NCI-H187 treated with DMSO at 0.1 percent for 48 hours (cell line): ENCODE data around the gene NKX1-1.

Experiments
- DNase-seq: peaks from one replicate; lab custom pipeline; 2025; lab: John Stamatoyannopoulos, UW

NKX1-1 gene

DNA sequence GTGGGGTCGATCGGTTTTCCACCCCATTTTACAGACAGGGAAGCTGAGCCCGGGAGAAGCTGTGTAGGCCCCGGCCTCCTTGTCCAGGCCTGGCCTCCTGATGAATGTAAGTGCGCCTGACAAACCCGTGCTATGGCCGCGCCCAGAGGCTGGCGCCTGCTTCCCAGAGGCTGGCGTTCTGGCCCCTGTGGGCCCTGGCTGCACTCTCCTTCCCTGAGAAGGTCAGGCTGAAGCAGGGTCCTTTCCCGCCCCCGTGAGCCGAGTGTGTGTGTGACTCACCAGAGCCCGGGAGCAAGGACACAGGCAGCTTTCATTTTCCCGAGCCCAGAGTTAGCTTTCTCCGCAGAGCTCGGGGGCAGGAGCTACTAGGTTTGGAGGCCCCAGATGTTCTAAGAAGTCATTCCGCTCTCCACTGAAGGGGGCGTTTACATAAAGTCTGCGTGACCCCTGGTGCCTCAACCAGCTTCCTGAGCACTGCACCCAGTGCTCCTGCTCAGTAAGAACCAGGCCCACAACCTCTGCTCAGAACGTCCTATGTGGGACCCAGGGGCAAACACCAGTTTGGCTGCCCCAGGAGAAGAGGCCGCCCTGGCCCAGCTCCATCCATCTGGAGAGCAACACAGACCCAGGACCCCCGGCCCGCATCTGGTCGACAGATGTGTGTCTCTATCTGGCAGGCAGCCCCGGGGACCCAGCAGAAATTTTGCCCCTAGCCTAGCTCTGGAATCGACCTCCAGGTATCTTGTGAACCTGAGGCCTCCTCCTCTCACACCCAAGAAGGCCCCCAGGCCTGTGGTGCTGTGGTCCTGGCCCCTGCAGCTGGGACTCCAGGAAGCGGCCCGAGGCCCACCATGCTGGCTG is 45.6 kb downstream of the NKX1-1 start:
- DNase-seq = no peak

DNA sequence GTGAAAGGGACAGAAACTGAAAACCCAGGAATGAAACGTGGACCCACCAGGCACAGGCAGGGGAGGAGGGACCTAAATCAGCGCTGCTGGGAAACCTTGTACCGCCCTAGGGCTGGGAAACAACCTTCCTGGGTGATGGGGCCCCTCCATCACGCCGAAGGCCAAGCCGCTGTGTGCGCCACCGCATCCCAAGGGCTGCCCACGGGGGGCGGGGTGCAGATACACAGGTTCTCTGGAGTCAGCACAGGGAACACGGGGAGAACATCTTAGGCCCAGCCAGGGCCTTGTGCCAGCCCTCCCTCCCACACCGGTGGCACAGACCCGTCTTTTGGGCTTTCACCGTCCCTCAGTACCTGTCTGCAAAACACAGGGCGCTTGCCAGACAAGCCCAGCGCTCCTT is 46.3 kb downstream of the NKX1-1 start:
- no peak for DNase-seq

DNA sequence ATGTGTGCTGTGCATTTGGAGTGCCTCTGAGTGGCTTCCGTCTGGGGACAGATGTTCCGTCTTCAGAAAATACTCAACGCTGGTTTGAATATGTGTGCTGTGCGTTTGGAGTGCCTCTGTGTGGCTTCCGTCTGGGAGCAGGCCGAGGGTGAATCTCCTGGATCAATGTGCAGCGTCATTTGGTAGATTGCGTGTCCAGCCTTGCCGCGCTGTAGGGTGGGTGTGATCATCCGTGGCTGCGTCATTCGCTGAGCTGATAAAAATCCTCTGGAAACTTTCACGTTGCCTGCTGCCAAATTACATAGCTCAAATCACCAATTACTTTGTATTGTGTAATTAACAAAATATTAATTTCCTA is 47.1 kb downstream of the NKX1-1 start:
- peak; percentile 21 for DNase-seq

DNA sequence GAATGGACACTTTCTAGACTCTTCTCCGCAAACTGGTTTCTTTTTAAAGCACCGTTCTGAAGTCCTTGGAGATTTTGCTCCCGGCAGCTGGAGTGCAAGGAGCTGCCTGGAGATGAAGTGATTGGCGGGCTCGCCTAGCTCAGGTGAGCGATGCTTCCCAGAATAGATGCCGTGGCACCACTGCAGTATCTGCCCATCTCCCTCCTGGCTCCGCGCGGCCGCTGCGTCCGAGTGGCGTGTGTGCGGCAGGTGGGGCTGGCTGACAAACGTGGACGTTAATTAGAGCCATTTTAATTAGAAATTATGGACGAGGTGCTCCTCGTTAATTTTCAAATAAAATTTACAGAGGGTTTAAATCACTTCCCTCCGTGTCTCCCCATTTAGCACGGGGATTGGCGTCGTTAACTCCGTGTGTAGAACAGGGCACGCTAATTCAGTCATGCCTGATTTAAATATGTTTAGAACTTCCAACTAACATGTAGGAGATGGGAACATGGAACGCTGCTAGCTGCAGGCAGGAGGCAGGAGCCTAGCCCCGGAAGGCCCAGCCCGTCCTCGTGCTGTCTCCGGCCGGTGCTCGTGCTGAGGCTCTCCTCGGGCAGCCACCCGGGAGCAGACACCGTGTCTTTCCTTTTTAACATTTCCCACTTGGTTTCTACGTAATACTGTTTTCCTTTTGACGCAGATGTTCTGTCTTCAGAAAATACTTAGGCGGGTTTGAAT is 47.7 kb downstream of the NKX1-1 start:
- no peak for DNase-seq

DNA sequence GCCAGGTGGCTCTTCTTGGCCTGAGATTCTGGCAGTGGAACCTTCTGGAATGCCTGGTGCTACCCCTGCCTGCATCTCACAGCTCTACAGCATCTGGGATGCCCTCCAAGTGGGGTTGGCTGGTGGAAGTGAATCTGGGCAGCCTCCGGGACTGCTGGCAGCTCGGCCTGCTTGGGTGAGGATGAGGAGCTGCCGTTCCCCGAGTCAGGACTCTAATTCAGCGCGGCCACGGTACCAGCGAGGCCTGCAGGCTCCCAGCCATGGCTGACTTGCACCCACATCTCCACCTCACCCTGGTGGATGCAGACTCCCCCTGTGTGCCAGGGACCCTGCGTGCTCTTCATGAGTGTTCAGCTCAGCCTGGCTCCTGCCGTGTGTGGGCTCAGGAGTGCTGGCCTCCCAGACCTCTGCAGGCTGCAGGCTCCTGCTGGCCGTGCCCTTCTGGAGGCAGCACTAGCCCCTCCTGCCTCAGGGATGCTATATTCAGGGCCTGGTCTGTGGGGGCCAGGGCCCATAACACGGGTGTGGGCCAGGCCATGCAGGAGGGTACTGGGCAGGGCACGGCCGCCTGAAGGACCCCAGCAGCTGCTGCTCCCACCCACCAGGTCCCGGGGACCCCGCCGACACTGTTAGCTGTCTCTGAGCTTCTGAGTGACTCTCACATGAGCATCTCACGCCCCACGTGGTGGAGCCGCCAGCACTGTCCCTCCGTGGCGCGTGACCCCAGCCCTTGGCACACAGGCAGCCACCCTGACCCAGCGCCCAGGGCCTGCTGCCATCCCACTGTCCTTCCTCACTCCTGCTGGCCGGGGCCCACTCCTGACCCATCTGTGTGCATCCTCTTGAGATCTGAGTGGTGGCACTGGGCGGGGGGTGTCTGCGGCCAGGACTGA is 48.6 kb downstream of the NKX1-1 start:
- no peak for DNase-seq

DNA sequence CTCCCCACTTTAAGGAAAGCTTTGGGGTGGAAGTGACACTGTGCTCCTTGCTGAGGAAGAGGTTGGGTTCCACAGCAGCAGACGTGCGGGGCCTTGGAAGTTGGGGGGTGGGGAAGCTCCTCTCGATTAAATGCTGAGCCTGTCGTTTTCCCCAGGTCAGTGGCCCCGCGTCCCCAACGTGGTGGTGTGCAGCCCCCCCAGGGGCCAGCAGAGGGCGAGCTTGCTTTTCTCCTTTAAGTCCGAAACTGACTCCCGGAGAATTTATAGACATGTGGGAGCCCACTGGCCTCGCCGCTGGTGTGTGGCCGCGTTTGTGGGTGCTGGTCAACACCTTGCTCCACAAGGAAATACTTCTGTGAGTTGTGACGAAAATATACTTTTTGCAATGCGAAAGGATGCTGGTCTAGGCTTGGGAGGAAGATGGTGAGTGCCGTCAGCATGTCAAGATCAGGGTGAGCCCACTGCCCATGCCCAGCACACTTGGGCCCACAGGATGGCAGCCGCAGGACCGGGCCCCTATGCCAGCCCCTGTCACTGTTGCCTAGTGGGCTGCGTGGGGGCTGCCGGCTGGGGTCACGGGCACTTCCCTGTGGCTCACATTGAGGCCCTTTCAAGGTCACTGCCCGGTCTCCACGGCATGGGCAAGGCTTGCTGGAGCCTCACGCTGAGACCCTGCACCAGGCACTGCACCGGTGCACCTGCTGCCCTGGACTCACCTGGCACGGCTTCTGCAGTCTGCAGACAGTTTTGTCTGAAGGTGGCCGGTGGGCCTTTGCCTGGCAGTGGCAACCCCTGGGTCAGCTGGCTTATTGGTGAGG is 49.9 kb downstream of the NKX1-1 start:
- DNase-seq = no peak

DNA sequence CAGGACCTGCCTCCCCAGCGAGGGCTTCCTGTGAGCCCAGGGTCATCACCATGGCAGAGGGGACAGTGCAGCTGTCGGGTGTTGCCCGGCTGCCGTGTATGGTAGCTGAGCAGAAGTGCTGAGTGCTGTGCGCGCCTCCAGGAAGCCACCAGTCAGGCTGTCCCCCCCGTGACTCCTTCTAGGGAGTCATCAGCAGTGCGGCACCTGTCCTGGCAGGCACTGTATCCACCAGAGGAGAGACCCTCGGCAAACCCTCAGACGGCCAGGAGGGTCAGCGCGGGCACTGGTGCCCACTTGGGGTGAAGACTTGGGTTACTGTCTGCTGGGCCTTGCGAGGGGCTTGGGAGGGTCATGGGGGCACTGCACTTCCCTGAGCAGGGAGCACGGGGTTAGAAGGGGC is 50.9 kb downstream of the NKX1-1 start:
- no peak for DNase-seq

DNA sequence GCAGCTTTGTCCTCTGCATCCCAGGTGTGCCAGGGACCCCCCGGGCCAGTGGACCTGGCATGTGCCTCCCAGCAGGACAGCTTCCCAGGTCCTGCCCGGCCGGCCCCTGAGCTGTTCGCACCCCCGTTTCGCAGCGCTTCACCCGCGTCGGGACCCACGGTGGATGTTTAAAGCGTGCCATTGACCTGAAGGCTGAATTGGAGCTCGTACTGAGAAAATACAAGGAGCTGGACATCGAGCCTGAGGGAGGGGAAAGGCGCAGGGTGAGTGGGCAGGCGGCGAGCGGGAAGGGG is 51.3 kb downstream of the NKX1-1 start:
- DNase-seq = no peak

DNA sequence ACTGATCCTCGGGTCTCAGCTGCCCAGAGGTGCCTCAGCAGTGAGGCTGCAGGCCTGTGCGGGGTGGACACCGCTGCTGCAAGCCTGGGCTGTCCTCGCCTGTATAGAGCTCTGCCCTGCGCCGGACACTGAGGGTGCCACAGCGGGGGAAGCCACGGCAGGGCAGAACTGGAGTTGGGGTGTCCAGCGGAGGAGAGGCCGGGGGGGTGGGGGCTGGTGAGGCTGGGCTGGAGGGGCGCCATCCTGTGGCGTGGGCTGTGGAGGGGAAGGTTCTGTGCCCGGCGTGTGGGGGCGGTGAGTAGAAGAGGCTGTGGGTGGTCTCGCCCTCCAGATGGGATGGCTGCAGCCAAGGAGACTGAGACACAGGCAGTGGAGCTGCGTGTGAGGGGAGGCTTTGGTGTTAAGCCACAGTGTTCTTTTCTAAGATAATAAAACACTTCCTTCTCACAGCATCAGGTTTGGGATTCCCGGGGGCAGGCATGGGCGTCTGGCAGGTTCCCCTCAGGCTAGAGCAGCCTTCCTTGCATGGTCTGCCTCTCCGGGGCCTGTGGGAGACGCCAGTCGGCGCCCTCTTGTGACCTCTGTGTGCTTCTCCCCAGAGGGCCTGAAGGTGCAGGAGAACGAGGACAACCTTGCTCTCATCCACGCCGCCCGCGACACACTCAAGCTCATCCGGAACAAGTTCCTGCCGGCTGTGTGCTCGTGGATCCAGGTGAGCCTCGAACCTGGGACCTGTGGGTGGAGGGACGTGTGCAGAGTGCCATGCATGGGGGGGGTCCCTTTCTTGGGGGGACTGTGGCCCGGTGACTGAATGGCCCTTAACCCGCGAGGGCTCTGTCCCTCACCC is 51.9 kb downstream of the NKX1-1 start:
- no peak for DNase-seq

DNA sequence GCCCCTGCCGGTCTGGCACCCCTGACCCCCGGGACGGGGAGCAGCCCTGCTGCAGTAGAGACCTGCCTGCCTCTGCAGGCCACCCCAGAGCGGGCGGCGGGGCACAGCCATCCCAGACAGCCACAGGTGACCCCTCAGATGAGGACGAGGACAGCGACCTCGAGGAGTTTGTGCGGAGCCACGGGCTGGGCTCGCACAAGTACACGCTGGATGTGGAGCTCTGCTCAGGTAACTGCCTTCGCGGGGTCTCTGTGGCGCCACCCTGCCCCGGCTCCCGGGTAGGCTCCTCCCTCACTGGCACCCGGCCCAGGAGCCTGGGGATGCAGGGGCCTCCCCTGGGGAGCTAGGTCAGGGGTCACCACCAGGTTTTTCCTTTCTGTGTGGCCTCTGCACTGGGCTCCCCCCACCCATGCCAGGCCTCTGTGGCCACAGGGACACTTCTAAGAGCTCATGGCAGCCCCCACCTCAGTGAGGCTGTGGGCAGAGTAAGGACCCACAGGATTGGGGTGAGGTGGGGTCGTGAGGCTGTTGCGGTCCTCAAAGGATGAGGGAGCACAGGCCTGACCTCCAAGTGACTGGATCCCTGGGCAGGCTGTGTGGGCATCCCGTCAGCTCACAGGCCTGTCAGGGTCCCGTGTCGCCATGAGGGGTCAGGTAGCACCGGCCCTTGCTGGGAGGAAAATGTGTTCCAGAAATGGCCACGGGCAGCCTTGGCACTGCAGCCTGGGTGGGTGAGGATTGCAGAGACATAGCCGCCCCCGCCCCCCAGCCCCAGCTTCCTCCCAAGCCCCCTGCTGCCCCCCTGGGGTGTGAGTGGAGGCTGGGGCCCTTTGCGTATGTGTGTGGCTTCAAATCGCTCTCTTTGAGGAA is 52.8 kb downstream of the NKX1-1 start:
- no peak for DNase-seq
